Gastrocnemius medialis (tissue), 4 donors: ENCODE measurements around the gene ZBTB7B.

Experiments used
- CTCF ChIP-seq, 5 experiments: fragments of 450-650 bp in 3 of 5; fragments of 200-600 bp in 2 of 5; sonication (generic) in 2 of 5; IDR thresholded peaks in 4 of 5; conservative IDR thresholded peaks in 1 of 5; 1 replicate in 4 of 5; 2 replicates in 1 of 5; pipeline ENCODE4 v1.5.1; 2016 to 2019; ENCODE audit warnings: antibody characterized with exemption in 5 of 5, mild to moderate bottlenecking in 3 of 5, moderate library complexity in 3 of 5
- POLR2A ChIP-seq, 2 donors: fragments of 450-650 bp; IDR thresholded peaks; one replicate each; pipeline ENCODE4 v1.6.1; 2017; ENCODE audit warnings: antibody characterized with exemption in 2 of 2, mild to moderate bottlenecking in 2 of 2, moderate library complexity in 2 of 2

DNA sequence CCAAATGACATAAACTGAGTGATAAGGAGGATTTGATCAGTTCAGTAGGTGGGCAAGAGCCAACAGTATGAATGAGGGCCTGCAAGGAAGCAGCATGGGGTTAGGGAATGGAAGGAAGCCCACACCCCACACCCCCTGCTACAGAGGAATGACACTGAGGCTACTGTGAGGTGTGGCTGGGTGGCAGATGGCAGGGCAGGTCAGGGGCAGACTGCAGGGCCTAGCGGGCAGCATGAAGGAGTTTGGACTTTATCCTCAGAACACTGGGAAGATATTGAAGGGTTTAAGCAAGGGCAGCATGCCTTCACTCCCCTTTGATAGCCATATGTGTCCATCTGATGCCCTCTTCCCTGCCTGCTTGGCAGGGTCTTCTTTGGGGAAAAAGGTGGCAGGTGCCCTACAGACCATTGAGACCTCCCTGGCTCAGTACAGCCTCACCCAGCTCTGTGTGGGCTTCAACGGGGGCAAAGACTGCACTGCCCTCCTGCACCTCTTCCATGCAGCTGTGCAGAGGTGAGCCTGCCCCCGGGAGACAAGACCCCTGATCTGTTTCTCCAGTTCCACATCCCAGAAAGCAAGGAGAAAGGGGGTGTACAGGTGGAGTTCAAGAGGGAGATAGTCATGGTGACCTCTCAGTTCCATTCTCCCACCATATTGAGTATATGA lies 13.3 kb upstream of the ZBTB7B start:
- no peak for TF ChIP-seq CTCF (IDR thresholded peaks at IDR 0.05 in 4 of 5, conservative IDR thresholded peaks at IDR 0.05 in 1 of 5)
- TF ChIP-seq POLR2A (IDR thresholded peaks at IDR 0.05) = no peak
